Activated T-cell treated with anti-CD3 and anti-CD28 coated beads for 1 hour (primary cell): Measurements from ENCODE around the gene HIPK4.
"Not testable (repeated sequence)": the region's sequence is repeated elsewhere in the genome, so short reads cannot be mapped to it uniquely, and the experiment has no call there.

Experiments
- DNase-seq: peaks from one replicate; pipeline ENCODE4 v3.0.0-alpha.2; 2020; ENCODE audit warnings: low read depth

Gene HIPK4

GRCh38 chr19:40390084-40390742 lies at the start of gene HIPK4:
TSS of gene HIPK4 (minus strand) at chr19:40390181. CDS start at chr19:40389902, 279 bp downstream.
- DNase-seq = no peak

- no peak for DNase-seq
Observed at GRCh38 chr19:40438284-40438683, 48.3 kb upstream of the HIPK4 start.

GRCh38 chr19:40433391-40434216 lies 43.6 kb upstream of the HIPK4 start:
- peak; percentile 32 for DNase-seq

- not testable (repeated sequence) for DNase-seq
Observed at GRCh38 chr19:40432760-40433159, 42.8 kb upstream of the HIPK4 start.

- DNase-seq = no peak
Observed at GRCh38 chr19:40431698-40432097, 41.7 kb upstream of the HIPK4 start.

GRCh38 chr19:40430242-40430641 lies 40.3 kb upstream of the HIPK4 start:
- DNase-seq = not testable (repeated sequence)

- not testable (repeated sequence) for DNase-seq
Observed at GRCh38 chr19:40428197-40428596, 38.2 kb upstream of the HIPK4 start.

- peak; percentile 100 for DNase-seq
Observed at GRCh38 chr19:40425450-40426287, 35.7 kb upstream of the HIPK4 start, which contains the start of gene SERTAD1. TSS of gene SERTAD1 (minus strand) at chr19:40425992. CDS start at chr19:40423546, 2,446 bp downstream.

- peak; percentile 22 for DNase-seq
Observed at GRCh38 chr19:40424637-40425449, 34.9 kb upstream of the HIPK4 start.

GRCh38 chr19:40423938-40424337 lies 34.0 kb upstream of the HIPK4 start:
- DNase-seq = no peak

- DNase-seq = no peak
Observed at GRCh38 chr19:40422748-40423566, 33.0 kb upstream of the HIPK4 start.

- no peak for DNase-seq
Observed at GRCh38 chr19:40421993-40422747, 32.2 kb upstream of the HIPK4 start.

GRCh38 chr19:40420766-40421765 lies 31.1 kb upstream of the HIPK4 start:
- peak; percentile 61 for DNase-seq

- DNase-seq = no peak
Observed at GRCh38 chr19:40420451-40420765, 30.4 kb upstream of the HIPK4 start.

- no peak for DNase-seq
Observed at GRCh38 chr19:40419780-40420179, 29.8 kb upstream of the HIPK4 start.

GRCh38 chr19:40419066-40419612 lies 29.2 kb upstream of the HIPK4 start:
- no peak for DNase-seq

GRCh38 chr19:40418040-40418439 lies 28.1 kb upstream of the HIPK4 start:
- DNase-seq = no peak

GRCh38 chr19:40417643-40417981 lies 27.6 kb upstream of the HIPK4 start:
- DNase-seq = no peak
